Measurements from ENCODE around the gene MAP4K4. TPM values are rescaled to one million over a fixed set of nuclear protein-coding genes. Genes with fewer than 3 reads are reported as not detected.

MAP4K4 gene
- polyA plus RNA-seq, 1 experiment: 158 TPM

- Histone ChIP-seq H3K4me3 (ENCODE audit: low read depth, low read length) (no peak overlapping the region), H3K9me3 (ENCODE audit: control insufficient read depth, insufficient read depth, low read length) (no peaks in the 10 kb centered on the region), H3K27me3 (ENCODE audit: control insufficient read depth, insufficient read depth, low read length) (no peaks in the 10 kb centered on the region), H3K27ac (ENCODE audit: low read depth, low read length) (no peak overlapping the region)
- ChIA-PET CTCF (interaction anchor here (0.6 to 4.9 kb wide), 3 partner anchors 12 to 271 kb away, joined by 3 to 43 read pairs (median 4); no protein-coding TSS in a partner anchor), POLR2A (no interaction called here)
- DNase-seq (ENCODE audit: low read depth, low spot score): no peak
- TF ChIP-seq, protein P1, sequence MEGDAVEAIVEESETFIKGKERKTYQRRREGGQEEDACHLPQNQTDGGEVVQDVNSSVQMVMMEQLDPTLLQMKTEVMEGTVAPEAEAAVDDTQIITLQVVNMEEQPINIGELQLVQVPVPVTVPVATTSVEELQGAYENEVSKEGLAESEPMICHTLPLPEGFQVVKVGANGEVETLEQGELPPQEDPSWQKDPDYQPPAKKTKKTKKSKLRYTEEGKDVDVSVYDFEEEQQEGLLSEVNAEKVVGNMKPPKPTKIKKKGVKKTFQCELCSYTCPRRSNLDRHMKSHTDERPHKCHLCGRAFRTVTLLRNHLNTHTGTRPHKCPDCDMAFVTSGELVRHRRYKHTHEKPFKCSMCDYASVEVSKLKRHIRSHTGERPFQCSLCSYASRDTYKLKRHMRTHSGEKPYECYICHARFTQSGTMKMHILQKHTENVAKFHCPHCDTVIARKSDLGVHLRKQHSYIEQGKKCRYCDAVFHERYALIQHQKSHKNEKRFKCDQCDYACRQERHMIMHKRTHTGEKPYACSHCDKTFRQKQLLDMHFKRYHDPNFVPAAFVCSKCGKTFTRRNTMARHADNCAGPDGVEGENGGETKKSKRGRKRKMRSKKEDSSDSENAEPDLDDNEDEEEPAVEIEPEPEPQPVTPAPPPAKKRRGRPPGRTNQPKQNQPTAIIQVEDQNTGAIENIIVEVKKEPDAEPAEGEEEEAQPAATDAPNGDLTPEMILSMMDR (IDR thresholded peaks at IDR 0.05; ENCODE audit: low read depth, low read length): no peak
These were observed 198.4 kb downstream of the MAP4K4 start for GRCh38 chr2:101895819-101896322.

- no peak overlapping the region for H3K27ac ChIP-seq (ENCODE audit: low read depth, low read length)
- H3K27me3 ChIP-seq (ENCODE audit: control insufficient read depth, insufficient read depth, low read length): no peaks in the 10 kb centered on the region
- DNase-seq (ENCODE audit: low read depth, low spot score): no peak
- H3K9me3 ChIP-seq (ENCODE audit: control insufficient read depth, insufficient read depth, low read length): peaks cover 5% of the 10 kb centered on the region; the same call in 1 of the 2 replicates
- no peak overlapping the region for H3K4me3 ChIP-seq (ENCODE audit: low read depth, low read length)
- TF ChIP-seq, protein P1 (IDR thresholded peaks at IDR 0.05; ENCODE audit: low read depth, low read length): no peak
- CTCF ChIA-PET: interaction anchor here (1.6 to 4.9 kb wide), 2 partner anchors 13 kb away, joined by 6 to 43 read pairs; no protein-coding TSS in a partner anchor
- POLR2A ChIA-PET: no interaction called here
These were observed 199.8 kb downstream of the MAP4K4 start for GRCh38 chr2:101897301-101897700.

GRCh38 chr2:101899265-101899664, 201.8 kb downstream of the MAP4K4 start:
- DNase-seq (ENCODE audit: low read depth, low spot score): no peak
- CTCF ChIA-PET: interaction anchor here (1.3 to 4.3 kb wide), 2 partner anchors 16 to 342 kb away, joined by 7 to 15 read pairs; no protein-coding TSS in a partner anchor
- H3K27ac ChIP-seq (ENCODE audit: low read depth, low read length): no peak overlapping the region

GRCh38 chr2:101899871-101900270, 202.4 kb downstream of the MAP4K4 start:
- H3K27me3 ChIP-seq (ENCODE audit: control insufficient read depth, insufficient read depth, low read length): no peaks in the 10 kb centered on the region
- CTCF ChIA-PET: interaction anchor here (1.3 to 4.3 kb wide), 2 partner anchors 16 to 341 kb away, joined by 7 to 15 read pairs; no protein-coding TSS in a partner anchor
- H3K4me3 ChIP-seq (ENCODE audit: low read depth, low read length): no peak overlapping the region
- H3K9me3 ChIP-seq (ENCODE audit: control insufficient read depth, insufficient read depth, low read length): peaks cover 5% of the 10 kb centered on the region; the same call in 1 of the 2 replicates
- no peak for DNase-seq (ENCODE audit: low read depth, low spot score)
- POLR2A ChIA-PET: no interaction called here
- no peak overlapping the region for H3K27ac ChIP-seq (ENCODE audit: low read depth, low read length)
- TF ChIP-seq, protein P1 (IDR thresholded peaks at IDR 0.05; ENCODE audit: low read depth, low read length): no peak

More at GRCh38 chr2:101899265-101899664, 201.8 kb downstream of the MAP4K4 start:
- POLR2A ChIA-PET: no interaction called here
- Histone ChIP-seq H3K9me3 (ENCODE audit: control insufficient read depth, insufficient read depth, low read length) (peaks cover 5% of the 10 kb centered on the region; the same call in 1 of the 2 replicates), H3K27me3 (ENCODE audit: control insufficient read depth, insufficient read depth, low read length) (no peaks in the 10 kb centered on the region), H3K4me3 (ENCODE audit: low read depth, low read length) (no peak overlapping the region)
- TF ChIP-seq, protein P1 (IDR thresholded peaks at IDR 0.05; ENCODE audit: low read depth, low read length): no peak

- Histone ChIP-seq H3K27ac (ENCODE audit: low read depth, low read length) (no peak overlapping the region), H3K9me3 (ENCODE audit: control insufficient read depth, insufficient read depth, low read length) (peaks cover 5% of the 10 kb centered on the region; the same call in 1 of the 2 replicates), H3K4me3 (ENCODE audit: low read depth, low read length) (no peak overlapping the region), H3K27me3 (ENCODE audit: control insufficient read depth, insufficient read depth, low read length) (no peaks in the 10 kb centered on the region)
- DNase-seq (ENCODE audit: low read depth, low spot score): no peak
- POLR2A ChIA-PET: no interaction called here
- CTCF ChIA-PET: interaction anchor here (4.3 kb wide), 1 partner anchor 17 kb away, joined by 15 read pairs; no protein-coding TSS in a partner anchor
- TF ChIP-seq, protein P1 (IDR thresholded peaks at IDR 0.05; ENCODE audit: low read depth, low read length): no peak
These were observed 202.9 kb downstream of the MAP4K4 start for GRCh38 chr2:101900375-101900774.

All from AG04450 (cell line).